Measurements from ENCODE around the gene FOCAD.

FOCAD gene

GRCh38 chr9:20997503-20998076 is 313.5 kb downstream of the FOCAD start:
- peak overlapping the region; percentile 91 for H3K27ac ChIP-seq (ENCODE audit: low read length)
- peak overlapping the region; percentile 80 for H3K4me2 ChIP-seq (ENCODE audit: low read depth, low read length)
- peaks cover 35% of the 10 kb centered on the region for H3K4me1 ChIP-seq (ENCODE audit: low read length)
- no peaks in the 10 kb centered on the region for H4K20me1 ChIP-seq (ENCODE audit: insufficient read depth, low read length)
- H3K9ac ChIP-seq (ENCODE audit: low read length) = peak overlapping the region; percentile 21; the same call in 1 of the 2 replicates
- no peak for DNase-seq
- no peaks in the 10 kb centered on the region for H3K27me3 ChIP-seq (replicated peaks; ENCODE audit: insufficient read depth, low read length)
- no peaks in the 10 kb centered on the region for H3K9me3 ChIP-seq (replicated peaks; ENCODE audit: insufficient read depth, low read length)
- TF ChIP-seq EZH2 (optimal IDR thresholded peaks at IDR 0.05; ENCODE audit: low read depth, low read length) (no peak), EZH2phosphoT487 (IDR thresholded peaks at IDR 0.05; ENCODE audit: low read length) (no peak), CTCF (IDR thresholded peaks at IDR 0.05; ENCODE audit: low read length) (no peak)
- H3K4me3 ChIP-seq (ENCODE audit: low read length) = peak overlapping the region; percentile 30
- H3F3A ChIP-seq (ENCODE audit: insufficient read depth, low read length) = peaks cover 19% of the 10 kb centered on the region
- no peaks in the 10 kb centered on the region for H3K36me3 ChIP-seq (replicated peaks; ENCODE audit: insufficient read depth, low read length)
- H3K79me2 ChIP-seq (ENCODE audit: low read length) = no peaks in the 10 kb centered on the region
- no peaks in the 10 kb centered on the region for H3K9me2 ChIP-seq (replicated peaks; ENCODE audit: insufficient read depth, low read length)
- H2AFZ ChIP-seq (ENCODE audit: low read length) = 0 out of 2 replicates have a peak overlapping the region, but pooled peaks have one; percentile 27

- no peaks in the 10 kb centered on the region for H3K27me3 ChIP-seq (replicated peaks; ENCODE audit: insufficient read depth, low read length)
- DNase-seq = no peak
- no peaks in the 10 kb centered on the region for H3K9me2 ChIP-seq (replicated peaks; ENCODE audit: insufficient read depth, low read length)
- no peaks in the 10 kb centered on the region for H3K79me2 ChIP-seq (ENCODE audit: low read length)
- no peak overlapping the region for H2AFZ ChIP-seq (ENCODE audit: low read length)
- peaks cover 22% of the 10 kb centered on the region for H3K4me1 ChIP-seq (ENCODE audit: low read length)
- H3K4me3 ChIP-seq (ENCODE audit: low read length) = no peak overlapping the region
- TF ChIP-seq EZH2phosphoT487 (IDR thresholded peaks at IDR 0.05; ENCODE audit: low read length) = no peak
- no peak for TF ChIP-seq EZH2 (optimal IDR thresholded peaks at IDR 0.05; ENCODE audit: low read depth, low read length)
- no peak for TF ChIP-seq CTCF (IDR thresholded peaks at IDR 0.05; ENCODE audit: low read length)
- H3K4me2 ChIP-seq (ENCODE audit: low read depth, low read length) = no peak overlapping the region
- no peaks in the 10 kb centered on the region for H4K20me1 ChIP-seq (ENCODE audit: insufficient read depth, low read length)
- H3K27ac ChIP-seq (ENCODE audit: low read length) = peak overlapping the region; percentile 16; the same call in 1 of the 2 replicates
- no peaks in the 10 kb centered on the region for H3K36me3 ChIP-seq (replicated peaks; ENCODE audit: insufficient read depth, low read length)
- peaks cover 16% of the 10 kb centered on the region for H3F3A ChIP-seq (ENCODE audit: insufficient read depth, low read length)
- no peaks in the 10 kb centered on the region for H3K9me3 ChIP-seq (replicated peaks; ENCODE audit: insufficient read depth, low read length)
- H3K9ac ChIP-seq (ENCODE audit: low read length) = no peak overlapping the region
Observed at GRCh38 chr9:21001581-21001980, 317.5 kb downstream of the FOCAD start.

GRCh38 chr9:21002040-21002439 is 318.0 kb downstream of the FOCAD start:
- Histone ChIP-seq H2AFZ (ENCODE audit: low read length) (no peak overlapping the region), H3K9me2 (replicated peaks; ENCODE audit: insufficient read depth, low read length) (no peaks in the 10 kb centered on the region), H3K79me2 (ENCODE audit: low read length) (no peaks in the 10 kb centered on the region), H4K20me1 (ENCODE audit: insufficient read depth, low read length) (no peaks in the 10 kb centered on the region), H3K4me1 (ENCODE audit: low read length) (peaks cover 20% of the 10 kb centered on the region), H3K9me3 (replicated peaks; ENCODE audit: insufficient read depth, low read length) (no peaks in the 10 kb centered on the region), H3K27me3 (replicated peaks; ENCODE audit: insufficient read depth, low read length) (no peaks in the 10 kb centered on the region), H3F3A (ENCODE audit: insufficient read depth, low read length) (peaks cover 12% of the 10 kb centered on the region), H3K4me3 (ENCODE audit: low read length) (no peak overlapping the region), H3K36me3 (replicated peaks; ENCODE audit: insufficient read depth, low read length) (no peaks in the 10 kb centered on the region), H3K9ac (ENCODE audit: low read length) (no peak overlapping the region), H3K27ac (ENCODE audit: low read length) (peak overlapping the region; percentile 16; the same call in 1 of the 2 replicates), H3K4me2 (ENCODE audit: low read depth, low read length) (no peak overlapping the region)
- no peak for TF ChIP-seq EZH2 (optimal IDR thresholded peaks at IDR 0.05; ENCODE audit: low read depth, low read length)
- TF ChIP-seq CTCF (IDR thresholded peaks at IDR 0.05; ENCODE audit: low read length) = no peak
- TF ChIP-seq EZH2phosphoT487 (IDR thresholded peaks at IDR 0.05; ENCODE audit: low read length) = no peak
- peak; percentile 36 for DNase-seq
